DND-41 (cell line): ENCODE measurements around the gene ARHGAP15.

Source experiments
- CTCF ChIP-seq: IDR thresholded peaks from 2 replicates; pipeline ENCODE4 v1.5.1; 2012; ENCODE audit warnings: borderline replicate concordance, low read length, moderate library complexity, mild to moderate bottlenecking; ENCODE audit not compliant: poor library complexity, severe bottlenecking; ENCODE audit errors: extremely low read depth
- EZH2 ChIP-seq: IDR thresholded peaks from 3 replicates; pipeline ENCODE4 v1.6.1; 2012; ENCODE audit warnings: borderline replicate concordance, low read depth, mild to moderate bottlenecking, moderate library complexity, low read length, inconsistent platforms; ENCODE audit not compliant: severe bottlenecking

GRCh38 chr2:143463719-143464118 is 334.5 kb downstream of the ARHGAP15 start:
- TF ChIP-seq CTCF (no peak), EZH2 (no peak)
